ENCODE results near the gene GPN2.
"Not testable (repeated sequence)": the region's sequence is repeated elsewhere in the genome, so short reads cannot be mapped to it uniquely, and the experiment has no call there.

GPN2 gene

DNA sequence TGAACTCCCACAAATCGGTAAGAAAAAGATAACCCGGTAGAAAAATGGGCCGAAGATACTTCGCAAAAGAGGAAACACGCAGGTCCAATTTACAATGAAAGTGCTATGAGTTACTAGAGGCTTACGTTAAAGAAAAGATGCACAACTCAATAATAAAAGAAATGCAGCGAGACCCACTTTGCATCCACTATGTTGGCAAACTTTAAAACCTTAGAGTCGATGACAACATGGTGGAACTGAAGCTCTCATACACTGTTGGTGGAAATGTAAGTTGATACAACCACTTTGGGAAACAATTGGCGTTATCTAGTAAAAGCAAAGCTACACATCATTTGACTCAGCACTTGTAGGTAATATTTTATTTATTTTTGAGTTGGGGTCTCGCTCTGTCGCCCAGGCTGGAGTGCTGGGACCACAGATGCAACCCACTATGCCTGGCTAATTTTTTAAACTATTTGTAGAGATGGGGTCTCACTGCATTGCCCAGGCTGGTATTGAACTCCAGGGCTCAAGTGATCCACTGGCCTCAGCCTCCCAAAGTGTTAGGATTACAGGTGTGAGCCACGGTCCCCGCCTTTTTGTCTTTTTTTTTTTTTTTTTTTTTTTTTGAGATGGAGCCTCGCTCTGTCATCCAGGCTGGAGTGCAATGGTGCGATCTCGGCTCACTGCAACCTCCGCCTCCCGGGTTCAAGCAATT, 10.9 kb upstream of the GPN2 start:
- no peak for DNase-seq

DNA sequence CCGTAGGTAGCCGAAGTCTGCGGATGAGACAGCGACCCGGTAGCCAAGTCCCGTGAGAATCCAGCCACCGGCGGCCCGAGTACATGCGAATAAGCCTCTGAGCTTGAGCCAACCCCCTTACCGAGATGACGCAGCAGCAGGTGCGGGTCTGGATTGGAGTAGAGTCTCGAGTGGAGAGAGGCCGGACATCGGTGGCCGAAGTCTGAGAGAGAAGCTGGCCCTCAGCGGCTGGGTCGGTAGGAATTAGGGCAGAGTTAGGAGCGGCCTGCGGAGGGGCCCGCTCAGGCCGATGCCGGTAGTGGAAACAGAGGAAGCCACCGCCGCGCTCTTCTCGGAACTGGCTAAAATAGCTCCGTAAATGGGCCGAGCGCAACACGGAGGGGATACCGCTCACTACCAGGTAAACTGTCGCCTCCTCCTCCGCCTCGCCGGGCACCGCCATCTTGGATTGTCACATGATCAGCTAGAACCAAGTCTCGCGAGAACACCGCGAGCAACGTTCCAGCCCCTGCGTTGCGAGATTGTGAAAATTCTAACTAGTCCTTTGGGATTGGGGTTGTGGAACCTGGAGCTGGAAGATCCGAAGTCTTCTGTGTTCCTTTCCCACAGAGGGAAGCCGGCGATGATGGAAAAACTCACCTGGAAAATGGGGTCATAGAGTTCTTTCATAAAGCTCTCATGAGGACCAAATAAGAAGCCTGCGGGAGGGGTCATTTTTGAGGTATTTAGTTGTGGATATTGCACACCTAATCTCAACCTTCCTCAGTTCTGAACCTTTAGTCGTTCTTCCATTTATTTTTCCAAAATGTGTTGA, 10.1 kb upstream of the GPN2 start, which contains the start of gene GPATCH3:
TSS of gene GPATCH3 (minus strand) at position 467 of the 814 bp plus-strand sequence. CDS start at position 442, 25 bp downstream.
- DNase-seq, result peak; percentile 93

DNA sequence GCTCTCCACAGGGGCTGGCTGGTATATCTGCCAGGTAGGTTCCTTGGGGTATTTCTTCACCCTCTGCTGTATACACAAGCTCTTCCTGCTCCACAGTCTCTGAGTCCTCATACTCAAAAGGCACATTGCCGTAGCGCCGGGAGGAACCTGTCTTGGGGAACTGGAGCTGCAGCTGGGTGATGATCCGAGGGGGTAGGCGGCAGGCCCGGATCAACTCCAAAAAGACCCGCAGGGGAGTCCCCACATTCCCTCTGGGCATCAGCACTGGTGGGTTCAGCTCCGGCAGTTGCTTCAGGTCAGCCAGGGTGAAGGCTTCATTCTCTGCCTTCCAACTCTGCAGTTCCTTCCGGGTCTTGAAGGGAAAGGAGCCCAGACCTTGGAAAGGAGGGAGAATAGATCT, 7.3 kb upstream of the GPN2 start:
- no peak for DNase-seq

DNA sequence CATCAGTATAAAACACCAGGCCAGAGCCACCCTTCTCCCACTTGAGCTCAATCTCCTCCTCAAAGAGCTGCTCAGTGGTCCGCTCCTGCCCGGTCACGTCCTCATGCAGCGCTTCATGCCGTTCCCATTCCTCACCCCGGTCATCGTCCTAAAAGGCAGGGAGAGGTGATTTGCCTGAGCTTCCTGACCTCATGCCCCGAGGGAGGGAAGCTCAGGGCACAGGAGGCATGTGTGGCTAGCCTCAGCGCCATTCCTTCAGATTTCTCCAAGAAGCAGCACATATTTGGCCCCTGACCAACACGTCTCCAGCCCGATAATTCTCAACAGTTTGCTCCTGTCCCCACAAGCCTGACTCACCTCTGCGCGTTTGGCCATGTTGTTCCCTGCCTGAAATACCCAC, 4.2 kb upstream of the GPN2 start:
- DNase-seq, result no peak

DNA sequence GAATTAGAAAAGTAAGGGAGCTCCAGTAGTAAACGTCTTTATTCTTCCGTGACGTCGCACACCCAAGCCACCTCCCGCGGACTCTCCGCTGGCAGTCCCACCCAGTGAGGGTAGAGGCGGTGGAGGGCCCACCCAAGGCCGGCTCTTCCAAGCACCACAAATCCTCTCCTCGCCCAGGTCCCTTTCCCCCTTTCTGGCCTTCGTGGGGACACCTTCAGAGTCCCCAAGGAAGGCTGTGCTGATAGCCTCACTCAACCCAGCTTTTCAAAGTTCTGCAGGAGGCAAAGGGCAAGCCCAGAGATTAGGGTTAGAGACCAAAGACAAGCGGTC, 349 bp upstream of the GPN2 start:
- no peak for DNase-seq

DNA sequence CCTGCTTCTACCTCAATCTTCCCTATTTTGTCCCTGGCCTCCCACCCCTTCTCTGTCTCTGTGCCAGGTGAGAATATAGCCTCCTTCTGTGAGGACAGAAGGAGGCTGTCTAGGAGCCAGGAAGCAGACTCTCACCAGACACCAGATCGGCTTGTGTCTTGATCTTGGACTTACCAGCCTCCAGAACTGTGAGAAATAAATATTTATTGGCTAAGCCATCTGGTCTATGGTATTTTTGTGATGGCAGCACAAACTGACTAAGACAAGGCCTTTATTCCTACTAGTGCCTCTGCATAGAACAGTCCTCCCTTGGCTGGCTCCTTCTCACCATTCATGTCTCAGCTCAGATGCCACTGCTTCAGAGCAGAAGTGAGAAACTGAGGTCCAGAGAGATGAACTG, 1.9 kb downstream of the GPN2 start:
- no peak for DNase-seq

DNA sequence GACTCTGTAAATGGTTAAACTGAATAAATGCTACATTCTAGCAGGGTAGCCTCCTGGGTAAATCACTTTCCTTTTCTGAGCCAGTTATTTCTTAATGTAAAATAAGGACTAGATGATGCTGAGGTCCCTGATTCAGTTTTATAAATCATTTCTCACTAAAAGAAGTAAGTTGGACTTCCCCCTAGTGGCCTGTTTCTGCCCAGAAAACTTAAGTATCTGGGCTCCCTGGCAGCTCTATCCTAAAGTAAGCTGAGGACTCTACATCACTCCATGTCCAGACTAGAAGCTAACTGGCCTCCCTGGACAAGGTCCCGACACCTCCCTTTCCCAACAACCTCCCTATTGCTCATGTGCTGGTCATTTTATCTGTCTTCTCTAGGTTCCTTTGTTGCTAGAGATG, 3.0 kb downstream of the GPN2 start:
- DNase-seq, result no peak

DNA sequence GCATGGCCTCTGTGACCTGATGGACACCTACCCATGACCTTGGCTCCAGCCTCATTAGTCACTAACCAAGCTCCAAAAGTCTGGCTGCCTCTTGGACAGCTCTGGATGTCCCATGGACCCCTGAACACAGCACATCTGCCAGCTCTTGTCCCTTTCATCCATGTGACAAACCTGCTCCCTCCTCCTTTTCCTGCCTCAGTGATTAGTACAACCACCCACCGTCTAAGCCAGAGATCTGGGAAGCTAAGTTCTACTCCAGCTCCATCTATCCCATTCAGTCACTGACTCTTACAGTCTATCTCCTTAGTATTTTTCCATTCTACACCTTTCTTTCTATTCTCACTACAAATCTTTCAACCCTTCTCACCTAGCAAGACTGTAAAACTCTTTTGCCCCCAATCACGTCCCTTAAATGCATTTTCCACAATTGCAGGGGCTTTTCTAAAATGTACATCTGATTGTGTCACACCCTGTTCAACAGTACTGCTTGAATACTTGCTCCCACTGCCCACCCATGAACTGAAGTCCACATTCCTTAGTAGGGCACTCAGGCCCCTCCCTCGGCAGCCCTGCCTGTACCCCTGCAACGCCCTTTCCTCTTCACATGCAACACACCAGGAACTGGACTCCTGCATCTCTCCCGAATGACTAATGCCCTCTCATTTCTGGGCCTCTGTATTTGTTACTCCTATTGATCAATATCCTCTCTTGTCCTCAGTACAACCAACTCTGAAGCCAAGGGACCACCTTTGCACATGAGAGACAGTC, 7.2 kb downstream of the GPN2 start:
- DNase-seq, result no peak

DNA sequence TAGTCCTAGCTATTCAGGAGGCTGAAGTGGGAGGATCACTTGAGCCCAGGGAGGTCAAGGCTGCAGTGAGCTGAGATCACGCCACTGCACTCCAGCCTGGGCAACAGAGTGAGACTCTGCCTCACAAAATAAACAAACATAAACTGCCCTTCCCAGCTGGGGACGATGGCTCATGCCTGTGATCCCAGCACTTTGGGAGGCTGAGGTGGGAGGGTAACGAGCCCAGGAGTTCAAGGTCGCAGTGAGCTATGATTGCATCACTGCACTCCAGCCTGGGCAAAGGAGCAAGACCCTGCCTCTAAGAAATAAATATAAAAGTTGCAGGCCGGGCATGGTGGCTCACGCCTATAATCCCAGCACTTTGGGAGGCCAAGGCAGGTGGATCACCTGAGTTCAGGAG, 8.5 kb downstream of the GPN2 start:
- not testable (repeated sequence) for DNase-seq

DNA sequence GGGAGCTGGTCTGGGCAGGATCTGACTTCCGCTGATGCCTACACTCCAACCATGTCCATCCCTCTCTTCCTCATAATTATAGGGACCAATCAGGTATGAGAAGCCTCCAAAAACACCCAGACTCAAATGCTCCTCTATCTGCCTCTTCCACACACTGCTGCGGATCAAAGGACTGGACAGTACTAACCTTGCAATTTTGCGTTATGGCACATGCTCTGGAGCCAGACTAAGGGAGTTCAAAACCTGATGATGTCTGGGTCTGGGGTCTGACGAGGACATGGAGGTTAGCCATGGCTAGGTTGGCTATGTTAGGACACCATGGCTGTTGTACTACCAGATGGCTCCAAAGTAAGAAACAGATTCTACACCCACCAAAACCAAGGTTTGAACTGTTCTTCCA, 10.3 kb downstream of the GPN2 start:
- no peak for DNase-seq

DNA sequence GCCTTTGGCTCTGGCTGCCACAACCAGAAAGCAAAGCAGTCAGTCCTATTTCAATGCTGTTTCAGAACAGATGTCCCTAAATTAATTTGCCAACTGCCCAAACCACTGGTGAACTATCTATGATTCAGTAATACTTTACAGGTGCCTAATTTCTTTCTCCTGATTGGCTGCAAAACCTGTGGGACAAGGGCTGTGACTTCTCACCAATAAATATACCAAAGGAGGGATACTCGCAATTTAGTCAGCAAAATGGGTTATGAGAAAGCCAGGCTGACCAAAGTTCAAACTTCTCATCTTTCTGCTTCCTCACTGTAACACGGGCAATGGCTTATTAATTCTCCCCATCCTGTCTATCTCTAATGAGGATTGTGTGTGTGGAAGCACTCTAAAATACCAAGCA, 12.8 kb downstream of the GPN2 start:
- DNase-seq, result no peak

DNA sequence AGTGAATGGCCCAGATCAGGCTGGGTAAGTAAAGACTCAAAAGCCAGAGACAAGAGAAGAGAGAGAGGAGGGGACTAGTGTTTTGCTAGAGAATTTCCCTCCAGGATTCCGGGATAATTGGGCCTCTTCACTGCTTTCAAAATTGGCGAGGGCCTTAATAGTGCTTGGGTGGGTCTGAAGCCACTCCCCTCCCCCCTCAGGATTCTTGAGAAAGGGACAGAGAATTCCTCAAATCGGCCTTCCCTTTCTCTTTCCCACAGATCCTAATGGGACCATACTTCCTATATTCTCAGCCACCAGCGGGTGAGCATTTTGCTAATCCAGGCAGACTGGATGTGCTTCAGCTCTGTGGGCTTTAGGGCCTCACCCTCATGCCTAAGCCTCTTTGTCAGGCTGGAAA, 15.2 kb downstream of the GPN2 start:
- no peak for DNase-seq

DNA sequence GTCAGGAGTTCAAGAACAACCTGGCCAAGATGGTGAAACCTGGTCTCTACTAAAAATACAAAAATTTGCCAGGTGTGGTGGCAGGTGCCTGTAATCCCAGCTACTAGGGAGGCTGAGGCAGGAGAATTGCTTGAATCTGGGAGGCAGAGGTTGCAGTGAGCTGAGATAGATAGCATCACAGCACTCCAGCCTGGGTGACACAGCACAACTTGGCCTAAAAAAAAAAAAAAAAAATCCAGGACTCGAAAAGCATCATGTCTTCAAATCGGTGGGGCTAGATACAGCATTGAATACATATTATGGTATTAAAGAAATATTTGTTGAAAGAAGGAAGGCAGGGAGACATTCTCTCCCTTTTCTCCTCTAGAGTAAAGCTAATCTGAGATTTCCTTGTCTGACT, 17.0 kb downstream of the GPN2 start:
- DNase-seq, result not testable (repeated sequence)

DNA sequence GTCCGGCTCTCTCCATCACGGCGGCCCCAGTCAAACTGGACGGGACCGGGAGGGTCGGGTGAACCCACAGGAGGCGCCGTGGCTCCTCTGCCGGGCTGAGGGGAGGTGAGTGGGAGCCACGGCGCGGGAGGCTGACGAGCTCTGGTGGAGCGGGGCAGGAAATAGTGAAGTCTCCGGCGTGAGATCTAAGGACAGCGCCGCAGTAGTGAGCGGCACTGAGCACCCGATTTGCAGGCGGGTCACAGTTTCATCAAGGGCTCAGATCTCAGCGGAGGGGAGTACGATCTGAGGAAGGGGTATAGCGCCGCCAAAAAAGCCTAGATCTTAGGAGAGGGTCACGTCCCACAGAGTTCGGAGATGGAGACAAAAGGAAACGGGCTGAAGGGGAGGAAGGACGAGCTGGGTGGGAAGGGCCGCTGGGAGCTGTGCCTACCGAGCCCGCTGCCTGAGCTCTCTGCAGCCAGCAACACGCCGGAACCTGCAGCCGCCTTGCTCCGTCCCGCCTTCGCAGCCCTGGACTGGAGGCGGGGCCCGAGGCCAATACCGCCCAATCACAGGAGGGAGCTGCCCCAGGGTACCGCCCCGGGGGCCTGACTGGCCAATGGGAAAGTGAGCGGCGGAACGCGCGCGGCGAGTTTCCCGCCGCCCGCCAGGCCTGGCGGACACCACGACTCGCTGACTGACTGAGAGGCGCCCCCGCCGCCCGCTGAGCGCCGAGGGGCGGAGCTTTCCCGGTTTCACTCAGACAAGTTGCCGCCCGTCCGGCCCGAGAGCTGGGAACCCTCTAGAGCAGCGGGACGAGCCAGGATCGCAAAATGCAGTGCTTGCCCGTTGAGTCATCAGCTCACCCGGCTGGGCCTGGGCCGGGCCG, 25.2 kb downstream of the GPN2 start:
- DNase-seq, result peak; percentile 99

DNA sequence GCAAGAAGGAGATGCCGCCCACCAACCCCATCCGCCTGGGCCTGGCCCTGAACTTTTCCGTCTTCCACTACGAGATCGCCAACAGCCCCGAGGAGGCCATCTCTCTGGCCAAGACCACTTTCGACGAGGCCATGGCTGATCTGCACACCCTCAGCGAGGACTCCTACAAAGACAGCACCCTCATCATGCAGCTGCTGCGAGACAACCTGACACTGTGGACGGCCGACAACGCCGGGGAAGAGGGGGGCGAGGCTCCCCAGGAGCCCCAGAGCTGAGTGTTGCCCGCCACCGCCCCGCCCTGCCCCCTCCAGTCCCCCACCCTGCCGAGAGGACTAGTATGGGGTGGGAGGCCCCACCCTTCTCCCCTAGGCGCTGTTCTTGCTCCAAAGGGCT, 26.4 kb downstream of the GPN2 start:
- no peak for DNase-seq

DNA sequence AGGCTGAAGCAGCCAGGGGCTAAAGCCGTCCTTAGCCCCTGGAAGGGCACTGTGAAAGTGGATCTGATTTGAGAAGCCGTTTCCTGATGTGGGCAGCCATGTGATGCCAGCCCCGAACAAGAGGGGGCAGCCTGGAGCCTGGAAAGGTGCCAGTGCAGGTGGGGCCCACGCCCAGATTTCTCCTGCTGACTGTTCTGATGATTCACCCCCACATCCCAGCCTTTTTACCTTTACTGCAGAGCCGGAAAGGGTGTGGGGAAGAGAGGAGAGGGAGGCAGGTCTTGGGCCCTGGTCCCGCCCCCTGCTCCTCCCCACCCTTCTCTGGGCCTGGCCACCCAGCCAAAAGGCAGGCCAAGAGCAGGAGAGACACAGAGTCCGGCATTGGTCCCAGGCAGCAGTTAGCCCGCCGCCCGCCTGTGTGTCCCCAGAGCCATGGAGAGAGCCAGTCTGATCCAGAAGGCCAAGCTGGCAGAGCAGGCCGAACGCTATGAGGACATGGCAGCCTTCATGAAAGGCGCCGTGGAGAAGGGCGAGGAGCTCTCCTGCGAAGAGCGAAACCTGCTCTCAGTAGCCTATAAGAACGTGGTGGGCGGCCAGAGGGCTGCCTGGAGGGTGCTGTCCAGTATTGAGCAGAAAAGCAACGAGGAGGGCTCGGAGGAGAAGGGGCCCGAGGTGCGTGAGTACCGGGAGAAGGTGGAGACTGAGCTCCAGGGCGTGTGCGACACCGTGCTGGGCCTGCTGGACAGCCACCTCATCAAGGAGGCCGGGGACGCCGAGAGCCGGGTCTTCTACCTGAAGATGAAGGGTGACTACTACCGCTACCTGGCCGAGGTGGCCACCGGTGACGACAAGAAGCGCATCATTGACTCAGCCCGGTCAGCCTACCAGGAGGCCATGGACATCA, 27.1 kb downstream of the GPN2 start, which contains the start of gene SFN:
TSS of gene SFN (plus strand) at position 369 of the 904 bp plus-strand sequence. CDS start at position 433, 64 bp downstream.
- no peak for DNase-seq

DNA sequence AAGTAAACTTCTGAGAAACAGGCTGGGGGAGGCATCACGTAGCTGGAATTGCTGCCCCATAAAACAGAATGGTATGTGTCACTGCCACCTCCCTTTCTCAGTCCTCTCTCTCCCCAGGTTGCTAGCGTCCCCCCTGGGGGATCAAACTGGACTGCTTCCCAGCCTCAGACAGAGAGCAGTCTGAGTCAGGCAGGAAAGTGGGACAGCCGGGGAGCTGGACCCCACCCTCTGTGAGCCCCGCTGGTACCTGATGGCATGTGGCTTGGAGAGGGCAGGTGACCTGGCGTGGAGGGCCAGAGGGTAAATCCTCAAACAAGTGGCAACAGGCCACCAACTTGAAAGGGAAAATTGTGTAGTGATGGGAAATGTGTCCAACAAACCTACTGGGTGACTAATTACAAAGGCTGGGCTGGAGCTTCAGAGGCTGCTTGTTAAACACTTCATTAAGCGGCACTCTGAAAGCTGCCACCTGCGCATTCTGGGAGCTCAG, 28.1 kb downstream of the GPN2 start:
- no peak for DNase-seq

DNA sequence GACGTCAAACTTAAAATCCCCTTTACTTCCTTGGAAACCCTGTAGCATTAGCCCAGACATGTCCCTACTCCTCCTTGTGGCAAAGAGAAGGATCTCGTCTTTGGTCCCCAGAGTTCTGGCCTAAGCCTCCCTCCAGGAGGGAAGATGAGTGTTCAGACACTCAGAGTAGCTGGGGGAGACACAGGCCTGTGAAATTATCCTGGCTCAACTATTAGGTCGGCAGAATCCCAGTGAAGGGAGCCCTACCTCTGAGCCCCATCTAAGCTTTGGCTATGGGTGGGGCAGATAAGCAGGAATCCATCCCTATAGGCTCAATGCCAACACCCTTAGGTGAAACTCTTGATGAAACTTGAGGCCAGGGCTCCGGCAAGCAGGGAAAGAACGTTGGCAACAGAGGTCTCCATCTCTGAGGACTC, 28.8 kb downstream of the GPN2 start:
- no peak for DNase-seq

DNA sequence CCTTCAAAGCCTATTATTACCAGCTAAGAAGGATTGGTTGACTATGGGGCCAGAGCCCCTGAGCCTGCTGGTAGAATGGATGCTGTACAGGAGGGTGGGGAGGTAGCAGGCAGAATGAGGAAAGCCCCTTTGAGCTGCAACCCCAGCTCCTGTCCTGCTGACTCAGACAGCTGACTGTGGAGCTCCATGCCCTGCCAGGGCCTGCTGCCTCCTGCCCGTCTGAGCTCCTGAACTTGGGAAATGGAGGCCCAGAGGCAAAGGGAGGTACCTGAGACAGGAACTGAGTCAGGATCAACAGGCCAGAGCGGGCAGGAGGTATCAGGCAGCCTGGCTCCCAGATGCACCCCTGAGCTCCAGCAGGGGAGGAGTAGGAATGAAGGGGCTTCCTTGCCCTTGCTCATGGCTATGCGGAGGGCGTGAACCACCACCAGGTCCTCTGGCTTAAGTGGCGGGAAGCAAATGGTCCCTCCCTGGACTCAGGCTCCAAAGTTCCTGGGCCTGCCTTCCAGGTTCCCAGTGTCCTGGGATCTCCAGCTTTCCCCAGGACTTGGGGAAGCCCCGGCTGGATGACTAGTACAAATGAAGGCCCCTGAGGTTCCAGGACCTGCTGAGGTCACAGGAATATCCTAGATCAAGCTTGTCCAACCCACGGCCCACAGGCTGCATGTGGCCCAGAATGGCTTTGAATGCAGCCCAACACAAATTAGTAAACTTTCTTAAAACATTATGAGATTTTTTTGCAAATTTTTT, 31.0 kb downstream of the GPN2 start:
- DNase-seq, result no peak

DNA sequence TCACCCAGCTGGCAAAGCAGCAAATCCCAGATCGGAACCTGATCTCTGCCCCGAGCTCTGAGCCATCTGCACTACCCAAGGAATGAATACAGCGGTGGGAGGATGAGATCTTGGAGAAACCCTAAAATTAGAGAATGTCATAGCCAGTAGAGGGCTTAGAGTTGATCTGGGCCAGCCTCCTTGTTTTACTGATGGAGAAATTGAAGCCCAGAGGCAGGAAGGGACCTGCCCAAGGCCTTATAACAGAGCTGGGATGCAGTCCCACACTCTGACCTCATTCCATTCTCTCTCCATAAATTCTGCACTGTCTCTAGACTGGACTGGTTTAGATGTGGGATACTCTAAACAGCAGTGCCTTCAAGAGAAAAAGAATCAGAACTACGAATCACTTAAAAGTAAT, 31.9 kb downstream of the GPN2 start:
- DNase-seq, result no peak
